ENCODE data around the gene CORO7.

The CORO7 gene

DNA sequence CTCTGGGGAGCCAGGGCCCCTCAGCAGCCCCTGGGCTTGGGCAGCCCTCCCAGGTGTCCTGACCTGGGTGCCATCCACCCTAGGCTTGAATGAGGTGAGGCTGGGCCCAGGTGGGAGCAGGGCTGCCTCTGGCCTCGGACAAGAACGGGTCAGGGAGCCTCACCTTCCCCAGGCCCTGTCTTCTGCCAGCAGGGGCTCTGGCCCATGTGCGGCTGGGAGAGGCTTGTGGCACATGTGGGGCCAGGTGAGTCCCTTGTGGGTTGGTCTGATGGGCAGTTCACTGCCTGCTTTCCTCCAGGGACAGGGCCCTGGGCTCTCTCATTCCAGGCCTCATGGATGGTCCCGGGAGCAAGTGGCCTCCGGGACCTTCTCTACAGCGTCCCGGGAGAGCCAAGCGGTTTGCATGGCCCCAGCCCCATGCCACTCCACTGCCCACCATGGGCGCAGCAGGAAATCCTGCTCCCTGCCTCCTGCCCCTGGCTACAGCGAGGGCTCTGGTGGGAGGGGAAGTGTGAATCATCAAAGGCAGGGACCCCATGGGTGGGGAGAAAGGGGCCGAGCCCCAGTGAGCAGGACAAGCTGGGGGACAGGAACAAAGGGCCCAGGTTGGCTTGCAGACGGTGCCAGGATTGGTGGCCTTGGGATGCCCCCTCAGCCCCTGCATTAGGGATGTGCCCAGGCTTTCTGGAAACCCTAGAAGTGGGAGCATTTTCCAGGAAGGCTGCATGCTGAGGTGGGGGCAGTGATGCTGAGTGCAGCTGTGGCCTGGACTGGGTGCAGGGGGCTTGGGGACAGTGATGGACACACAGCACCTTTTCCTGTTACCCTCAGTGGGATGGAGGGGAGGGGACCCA, 32.6 kb downstream of the CORO7 start:
- DNase-seq = no peak

DNA sequence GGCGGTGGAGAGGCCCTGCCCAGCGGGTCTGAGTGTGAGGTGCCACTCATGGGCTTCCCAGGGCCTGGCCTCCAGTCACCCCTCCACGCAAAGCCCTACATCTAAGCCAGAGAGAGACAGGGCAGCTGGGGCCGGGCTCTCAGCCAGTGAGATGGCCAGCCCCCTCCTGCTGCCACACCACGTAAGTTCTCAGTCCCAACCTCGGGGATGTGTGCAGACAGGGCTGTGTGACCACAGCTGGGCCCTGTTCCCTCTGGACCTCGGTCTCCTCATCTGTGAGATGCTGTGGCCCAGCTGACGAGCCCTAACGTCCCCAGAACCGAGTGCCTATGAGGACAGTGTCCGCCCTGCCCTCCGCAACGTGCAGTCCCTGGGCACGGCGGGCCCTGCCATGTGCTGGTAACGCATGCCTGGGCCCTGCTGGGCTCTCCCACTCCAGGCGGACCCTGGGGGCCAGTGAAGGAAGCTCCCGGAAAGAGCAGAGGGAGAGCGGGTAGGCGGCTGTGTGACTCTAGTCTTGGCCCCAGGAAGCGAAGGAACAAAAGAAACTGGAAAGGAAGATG, 33.5 kb downstream of the CORO7 start:
- no peak for DNase-seq

DNA sequence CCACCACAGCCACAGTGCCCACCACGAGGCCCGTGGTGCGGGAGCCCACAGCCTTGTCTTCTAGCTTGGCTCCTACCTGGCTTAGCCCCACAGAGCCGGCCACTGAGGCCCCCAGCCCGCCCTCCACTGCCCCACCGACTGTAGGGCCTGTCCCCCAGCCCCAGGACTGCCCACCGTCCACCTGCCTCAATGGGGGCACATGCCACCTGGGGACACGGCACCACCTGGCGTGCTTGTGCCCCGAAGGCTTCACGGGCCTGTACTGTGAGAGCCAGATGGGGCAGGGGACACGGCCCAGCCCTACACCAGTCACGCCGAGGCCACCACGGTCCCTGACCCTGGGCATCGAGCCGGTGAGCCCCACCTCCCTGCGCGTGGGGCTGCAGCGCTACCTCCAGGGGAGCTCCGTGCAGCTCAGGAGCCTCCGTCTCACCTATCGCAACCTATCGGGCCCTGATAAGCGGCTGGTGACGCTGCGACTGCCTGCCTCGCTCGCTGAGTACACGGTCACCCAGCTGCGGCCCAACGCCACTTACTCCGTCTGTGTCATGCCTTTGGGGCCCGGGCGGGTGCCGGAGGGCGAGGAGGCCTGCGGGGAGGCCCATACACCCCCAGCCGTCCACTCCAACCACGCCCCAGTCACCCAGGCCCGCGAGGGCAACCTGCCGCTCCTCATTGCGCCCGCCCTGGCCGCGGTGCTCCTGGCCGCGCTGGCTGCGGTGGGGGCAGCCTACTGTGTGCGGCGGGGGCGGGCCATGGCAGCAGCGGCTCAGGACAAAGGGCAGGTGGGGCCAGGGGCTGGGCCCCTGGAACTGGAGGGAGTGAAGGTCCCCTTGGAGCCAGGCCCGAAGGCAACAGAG, 34.2 kb downstream of the CORO7 start:
- no peak for DNase-seq

DNA sequence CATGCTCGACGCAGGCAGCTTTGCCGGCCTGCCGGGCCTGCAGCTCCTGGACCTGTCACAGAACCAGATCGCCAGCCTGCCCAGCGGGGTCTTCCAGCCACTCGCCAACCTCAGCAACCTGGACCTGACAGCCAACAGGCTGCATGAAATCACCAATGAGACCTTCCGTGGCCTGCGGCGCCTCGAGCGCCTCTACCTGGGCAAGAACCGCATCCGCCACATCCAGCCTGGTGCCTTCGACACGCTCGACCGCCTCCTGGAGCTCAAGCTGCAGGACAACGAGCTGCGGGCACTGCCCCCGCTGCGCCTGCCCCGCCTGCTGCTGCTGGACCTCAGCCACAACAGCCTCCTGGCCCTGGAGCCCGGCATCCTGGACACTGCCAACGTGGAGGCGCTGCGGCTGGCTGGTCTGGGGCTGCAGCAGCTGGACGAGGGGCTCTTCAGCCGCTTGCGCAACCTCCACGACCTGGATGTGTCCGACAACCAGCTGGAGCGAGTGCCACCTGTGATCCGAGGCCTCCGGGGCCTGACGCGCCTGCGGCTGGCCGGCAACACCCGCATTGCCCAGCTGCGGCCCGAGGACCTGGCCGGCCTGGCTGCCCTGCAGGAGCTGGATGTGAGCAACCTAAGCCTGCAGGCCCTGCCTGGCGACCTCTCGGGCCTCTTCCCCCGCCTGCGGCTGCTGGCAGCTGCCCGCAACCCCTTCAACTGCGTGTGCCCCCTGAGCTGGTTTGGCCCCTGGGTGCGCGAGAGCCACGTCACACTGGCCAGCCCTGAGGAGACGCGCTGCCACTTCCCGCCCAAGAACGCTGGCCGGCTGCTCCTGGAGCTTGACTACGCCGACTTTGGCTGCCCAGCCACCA, 35.1 kb downstream of the CORO7 start:
- no peak for DNase-seq

GRCh38 chr16:4380119-4381063, 36.0 kb downstream of the CORO7 start:
- DNase-seq = no peak

DNA sequence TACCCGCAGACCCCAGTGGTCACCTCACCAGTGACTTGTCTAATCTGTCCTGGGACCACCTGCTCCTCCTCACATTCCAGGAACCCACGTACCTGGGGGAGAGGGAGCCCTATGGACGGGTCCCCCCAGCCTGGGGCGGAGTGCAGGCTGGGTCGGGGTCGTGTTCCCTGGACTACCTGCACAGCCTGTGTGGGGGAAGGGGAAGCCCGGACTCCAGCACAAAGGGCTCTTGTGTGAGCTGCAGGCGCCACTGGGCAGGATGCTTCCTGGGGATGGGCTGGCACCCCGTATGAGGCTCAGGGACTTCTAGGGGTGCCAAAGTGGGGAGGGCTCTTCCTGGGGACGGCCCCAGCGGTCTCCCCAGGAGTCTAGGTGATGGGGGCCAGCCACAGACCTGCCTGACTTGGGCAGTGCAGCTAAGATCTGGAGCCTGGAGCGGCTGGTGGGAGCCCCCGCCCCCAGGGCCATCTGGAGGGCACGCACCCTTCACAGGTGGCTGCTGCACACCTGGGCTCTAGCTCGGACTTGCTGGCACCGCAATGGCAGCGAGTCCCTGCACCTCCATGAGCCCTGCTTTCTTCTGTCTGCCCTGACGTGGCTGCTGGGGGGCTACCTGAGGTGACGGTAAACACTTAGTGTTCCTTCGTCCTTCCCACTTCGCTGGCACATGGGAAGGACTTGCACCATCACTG, 37.3 kb downstream of the CORO7 start:
- DNase-seq = no peak

DNA sequence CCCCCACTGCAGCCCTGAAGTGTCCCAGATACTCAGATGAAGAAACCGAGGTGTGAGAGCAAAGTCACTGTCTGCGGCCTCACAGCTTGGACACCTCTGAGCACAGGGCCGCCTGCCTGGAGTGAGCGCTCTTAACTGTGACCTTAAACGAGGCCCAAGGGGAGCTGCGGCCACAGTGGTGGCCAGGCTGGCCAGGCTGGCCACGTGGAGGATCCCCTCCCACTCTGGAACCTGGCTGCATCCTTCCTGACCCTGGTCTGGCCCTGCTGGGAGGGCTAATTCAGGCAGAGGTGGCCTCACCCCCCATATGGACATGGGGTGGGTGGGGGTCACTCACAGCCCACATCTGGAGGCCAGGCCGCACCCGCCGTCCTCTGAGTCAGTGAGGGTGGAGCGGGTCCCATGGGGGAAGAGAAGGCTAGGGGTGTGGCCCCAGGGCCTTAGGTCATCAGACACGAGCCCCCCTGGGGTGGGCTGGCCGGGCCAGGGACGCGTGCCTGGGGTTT, 38.2 kb downstream of the CORO7 start:
- DNase-seq = no peak

DNA sequence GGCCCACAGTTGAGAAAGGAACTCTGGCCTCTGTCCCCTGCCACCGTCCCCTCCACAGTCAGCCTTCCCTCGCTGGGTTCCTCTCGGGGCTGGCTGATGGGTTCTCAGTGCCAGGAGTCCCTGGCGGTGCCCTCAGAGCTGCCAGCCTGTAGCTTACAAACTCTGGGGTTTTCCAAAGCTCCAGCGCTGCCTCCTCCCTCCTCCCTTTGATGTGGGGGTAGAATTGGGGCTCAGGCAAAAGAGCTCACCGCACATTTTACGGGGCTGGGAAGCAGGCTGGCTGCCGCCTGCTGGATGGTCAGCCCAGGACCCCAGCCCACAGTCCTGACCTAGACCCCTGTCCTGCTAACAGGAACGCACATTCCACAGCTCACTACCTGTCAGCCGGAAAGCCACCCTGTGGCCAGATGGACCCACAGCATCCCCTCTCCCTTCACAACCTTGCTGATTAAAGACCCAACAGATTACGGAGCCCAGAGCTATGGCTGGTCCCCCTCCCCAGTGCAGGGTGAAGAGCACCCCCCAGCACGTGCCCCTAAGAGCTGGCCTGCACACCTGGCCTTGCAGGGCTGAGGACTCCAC, 38.7 kb downstream of the CORO7 start:
- DNase-seq = no peak

GRCh38 chr16:4376893-4377572, 39.4 kb downstream of the CORO7 start:
- no peak for DNase-seq

GRCh38 chr16:4376126-4376892, 40.1 kb downstream of the CORO7 start:
- no peak for DNase-seq

DNA sequence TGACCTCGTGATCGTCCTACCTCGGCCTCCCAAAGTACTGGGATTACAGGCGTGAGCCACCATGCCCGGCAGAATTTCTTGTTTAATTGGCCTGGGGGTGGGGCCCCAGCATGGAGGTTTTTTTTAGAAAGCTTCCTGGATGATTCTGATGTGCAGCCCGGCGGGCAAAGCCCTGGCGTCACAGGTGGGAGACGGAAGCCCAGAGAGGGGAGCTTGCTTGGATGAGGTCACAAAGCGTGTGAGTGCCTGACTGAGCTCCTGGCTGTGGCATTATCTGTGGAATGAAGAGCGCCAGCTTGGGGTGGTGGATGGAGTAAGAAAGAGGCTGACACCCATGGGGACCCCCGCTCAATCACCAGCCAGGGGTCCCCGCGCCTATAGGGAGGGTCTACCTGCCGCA, 40.7 kb downstream of the CORO7 start:
- DNase-seq = no peak

DNA sequence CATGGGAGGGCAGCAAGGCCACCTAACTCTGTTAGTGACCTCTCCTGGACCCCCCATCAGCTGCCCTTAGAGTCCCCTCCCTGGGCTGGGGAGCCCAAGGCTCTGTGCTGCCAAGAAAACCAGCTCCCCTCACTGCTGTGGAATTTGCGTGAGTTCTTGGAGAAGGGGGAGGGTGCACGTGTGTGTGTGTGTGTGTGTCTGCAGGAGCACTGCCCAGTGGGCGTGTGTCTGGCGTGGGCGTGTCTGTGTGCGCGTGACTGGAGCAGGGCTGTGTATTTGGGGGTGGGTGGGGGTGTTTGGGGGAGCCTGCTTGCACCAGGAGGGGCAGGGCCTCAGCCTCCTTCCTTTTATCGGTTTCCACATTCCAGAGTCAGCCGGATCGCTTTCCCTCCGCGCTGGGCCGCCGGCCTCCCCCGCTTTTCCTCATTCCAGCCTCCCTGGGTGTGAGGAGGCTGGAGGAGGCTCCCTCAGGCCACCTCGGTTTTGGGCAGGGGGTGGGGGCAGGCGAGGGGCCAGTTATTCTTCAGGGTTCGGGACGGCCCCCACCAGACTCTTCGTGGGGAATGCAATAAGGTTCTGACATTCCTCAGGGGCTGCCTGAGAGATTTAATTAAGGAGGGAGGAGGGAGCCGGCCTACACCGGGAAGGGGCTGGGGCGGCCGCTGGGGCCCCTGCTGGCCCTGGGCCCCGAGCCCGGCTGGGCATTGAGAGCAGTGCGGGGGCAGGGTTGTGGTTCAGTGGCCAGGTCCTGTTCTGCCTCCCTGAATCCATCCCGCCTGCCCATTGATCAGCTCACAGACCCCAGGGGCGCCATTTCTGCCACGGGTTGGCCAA, 42.3 kb downstream of the CORO7 start:
- DNase-seq = no peak

GRCh38 chr16:4373356-4373908, 43.0 kb downstream of the CORO7 start:
- DNase-seq = peak; percentile 71

- peak; percentile 85 for DNase-seq
Observed at GRCh38 chr16:4372578-4373355, 43.6 kb downstream of the CORO7 start.

- no peak for DNase-seq
Observed at GRCh38 chr16:4372001-4372577, 44.3 kb downstream of the CORO7 start.

DNA sequence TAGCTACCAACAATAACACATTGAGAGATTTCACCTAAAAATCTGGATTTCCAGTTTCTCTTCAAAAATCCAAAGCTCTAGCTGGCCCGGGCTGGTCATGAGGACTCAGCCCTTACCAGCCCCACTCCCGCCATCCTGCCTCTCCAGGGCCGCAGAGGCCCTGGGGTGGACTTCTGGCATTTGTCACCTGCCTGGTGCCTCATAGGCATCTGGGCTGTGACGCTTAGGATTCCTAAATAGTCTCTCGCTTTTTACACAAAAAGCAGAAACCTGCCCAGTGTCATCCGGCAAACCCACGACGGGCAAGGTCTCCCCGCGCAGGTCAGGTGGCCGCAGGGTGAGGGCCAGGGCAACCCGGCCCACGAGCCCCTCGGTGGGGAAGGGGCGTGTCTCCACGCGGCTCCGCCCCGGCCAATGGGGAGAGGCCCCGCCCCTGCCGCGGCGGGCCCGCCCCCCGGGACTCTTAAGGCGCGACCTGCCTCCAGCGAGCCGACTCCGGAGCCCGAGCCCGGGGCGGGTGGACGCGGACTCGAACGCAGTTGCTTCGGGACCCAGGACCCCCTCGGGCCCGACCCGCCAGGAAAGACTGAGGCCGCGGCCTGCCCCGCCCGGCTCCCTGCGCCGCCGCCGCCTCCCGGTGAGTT, 44.9 kb downstream of the CORO7 start, which contains the start of gene VASN:
Gene VASN, plus strand, starts transcription at position 492 of the 644 bp plus-strand sequence. CDS start 9,030 bp downstream, outside the sequence.
- no peak for DNase-seq
